IMR-90 (cell line): ENCODE measurements around the gene C1R. TPM values are rescaled to one million over a fixed set of nuclear protein-coding genes. Genes with fewer than 3 reads are reported as not detected.
"Not testable (repeated sequence)": the region's sequence is repeated elsewhere in the genome, so short reads cannot be mapped to it uniquely, and the experiment has no call there.

Source experiments
- ATAC-seq: fragments of 200-7000 bp; cut with Tn5 transposase; 2 replicates; pipeline ENCODE4 v1.9.1; 2020; ENCODE audit warnings: low read depth, mild to moderate bottlenecking, moderate library complexity
- BruUV-seq: library from RNA; stranded (reverse); fragments of 400-500 nt; replicated peaks from 2 replicates; lab custom pipeline; 2021; lab: Mats Ljungman, UMichigan
- CTCF ChIA-PET: fragments of 300-600 bp; formaldehyde crosslinking; extraction: SDS; loops from one replicate; lab custom pipeline; 2021; ENCODE audit warnings: antibody characterized with exemption; lab: Yijun Ruan, JAX
- POLR2A ChIA-PET: fragments of 300-600 bp; sonication (Branson Sonifier 250); formaldehyde crosslinking; loops from one replicate; lab custom pipeline; 2022; ENCODE audit warnings: antibody characterized with exemption; ENCODE audit not compliant: unreplicated experiment; lab: Charles Lee
- DNase-seq: peaks from one replicate; pipeline ENCODE4 v3.0.0; 2013
- H2AFZ ChIP-seq: replicated peaks from 2 replicates; pipeline ENCODE3; 2013; ENCODE audit warnings: low read length, mild to moderate bottlenecking; ENCODE audit not compliant: poor library complexity
- H2AK5ac ChIP-seq: 2 replicates; pipeline ENCODE4 v1.6.1; 2013; ENCODE audit warnings: low read depth, low read length, inconsistent platforms
- H2AK9ac ChIP-seq: replicated peaks from 2 replicates; pipeline ENCODE3; 2013; ENCODE audit warnings: mild to moderate bottlenecking, low read depth, low read length, moderate library complexity; ENCODE audit not compliant: poor library complexity
- H2BK120ac ChIP-seq: 2 replicates; pipeline ENCODE4 v1.6.1; 2013; ENCODE audit warnings: low read depth, low read length, inconsistent platforms
- H2BK15ac ChIP-seq: 3 replicates; pipeline ENCODE4 v1.6.1; 2013; ENCODE audit warnings: low read depth, low read length, inconsistent platforms
- H2BK20ac ChIP-seq: 2 replicates; pipeline ENCODE4 v1.6.1; 2013; ENCODE audit warnings: low read depth, mild to moderate bottlenecking, inconsistent platforms, low read length, moderate library complexity
- H2BK5ac ChIP-seq: 2 replicates; pipeline ENCODE4 v1.6.1; 2013; ENCODE audit warnings: mild to moderate bottlenecking, low read depth, low read length, inconsistent platforms; ENCODE audit not compliant: poor library complexity, severe bottlenecking
- H3K14ac ChIP-seq: replicated peaks from 2 replicates; pipeline ENCODE4 v1.6.1; 2013; ENCODE audit warnings: low read depth, low read length, inconsistent platforms
- H3K18ac ChIP-seq: 2 replicates; pipeline ENCODE4 v1.6.1; 2013; ENCODE audit warnings: low read depth, low read length, control low read depth
- H3K23ac ChIP-seq: 2 replicates; pipeline ENCODE4 v1.6.1; 2013; ENCODE audit warnings: low read depth, low read length, inconsistent platforms
- H3K27ac ChIP-seq: 2 replicates; pipeline ENCODE4 v1.5.1; 2013; ENCODE audit warnings: mild to moderate bottlenecking, control low read depth, low read length; ENCODE audit not compliant: insufficient read depth
- H3K27me3 ChIP-seq: 2 replicates; pipeline ENCODE4 v1.6.1; 2013; ENCODE audit warnings: low read length; ENCODE audit not compliant: control insufficient read depth, insufficient read depth
- H3K36me3 ChIP-seq: 2 replicates; pipeline ENCODE4 v1.6.1; 2013; ENCODE audit warnings: low read length, mixed read lengths; ENCODE audit not compliant: control insufficient read depth, insufficient read depth
- H3K4ac ChIP-seq: 2 replicates; pipeline ENCODE4 v1.6.1; 2013; ENCODE audit warnings: low read depth, low read length, inconsistent platforms
- H3K4me1 ChIP-seq: 2 replicates; pipeline ENCODE4 v1.6.1; 2013; ENCODE audit warnings: low read length, mixed read lengths; ENCODE audit not compliant: control insufficient read depth, insufficient read depth
- H3K4me2 ChIP-seq: 2 replicates; pipeline ENCODE4 v1.6.1; 2013; ENCODE audit warnings: low read depth, mild to moderate bottlenecking, control low read depth, low read length, moderate library complexity
- H3K4me3 ChIP-seq: 2 replicates; pipeline ENCODE4 v1.5.1; 2013; ENCODE audit warnings: low read depth, mild to moderate bottlenecking, control low read depth, low read length, moderate library complexity; ENCODE audit not compliant: insufficient read depth
- H3K56ac ChIP-seq: 2 replicates; pipeline ENCODE4 v1.6.1; 2013; ENCODE audit warnings: low read length, inconsistent platforms; ENCODE audit not compliant: insufficient read depth; ENCODE audit errors: extremely low read depth
- H3K79me1 ChIP-seq, 2 experiments: 2 replicates each; pipeline ENCODE4 v1.6.1; 2013; ENCODE audit warnings: low read length in 2 of 2, inconsistent platforms in 1 of 2, low read depth in 1 of 2
- H3K9ac ChIP-seq: 2 replicates; pipeline ENCODE4 v1.6.1; 2013; ENCODE audit warnings: low read depth, low read length, control low read depth
- H3K9me1 ChIP-seq: 2 replicates; pipeline ENCODE4 v1.6.1; 2013; ENCODE audit warnings: low read length, inconsistent platforms; ENCODE audit not compliant: insufficient read depth
- H3K9me3 ChIP-seq: 2 replicates; pipeline ENCODE4 v1.6.1; 2013; ENCODE audit warnings: low read length; ENCODE audit not compliant: control insufficient read depth, insufficient read depth
- H4K20me1 ChIP-seq: 2 replicates; pipeline ENCODE4 v1.6.1; 2013; ENCODE audit warnings: low read length, inconsistent platforms; ENCODE audit not compliant: insufficient read depth
- H4K5ac ChIP-seq: 2 replicates; pipeline ENCODE4 v1.6.1; 2013; ENCODE audit warnings: mild to moderate bottlenecking, low read depth, low read length, control low read depth
- H4K8ac ChIP-seq, 2 experiments: 2 replicates each; pipeline ENCODE4 v1.6.1; 2013; ENCODE audit warnings: low read depth in 2 of 2, low read length in 2 of 2, control low read depth in 1 of 2, inconsistent platforms in 1 of 2
- H4K91ac ChIP-seq: 2 replicates; pipeline ENCODE4 v1.6.1; 2013; ENCODE audit warnings: low read depth, low read length, inconsistent platforms; ENCODE audit not compliant: insufficient read depth
- BHLHE40 ChIP-seq: fragments of 150-350 bp; IDR thresholded peaks from 2 replicates; pipeline ENCODE4 v1.6.1; 2016; ENCODE audit warnings: mild to moderate bottlenecking, low read depth, low read length
- MAZ ChIP-seq: IDR thresholded peaks from 2 replicates; pipeline ENCODE4 v1.6.1; 2012; ENCODE audit warnings: low read depth, mild to moderate bottlenecking, low read length, improper control_type of control experiment, moderate library complexity, borderline replicate concordance
- MXI1 ChIP-seq: IDR thresholded peaks from 2 replicates; pipeline ENCODE4 v1.6.1; 2012; ENCODE audit warnings: low read depth, mild to moderate bottlenecking, low read length, moderate library complexity, borderline replicate concordance
- WGBS, 2 experiments: methylation state at CpG; one replicate each; pipeline versions ENCODE4 v1.1.5 to v1.1.7; 2013; ENCODE audit warnings: missing lambda C conversion rate in 2 of 2; ENCODE audit not compliant: insufficient read length in 1 of 2; ENCODE audit errors: extremely low coverage in 2 of 2; 5-methylcytosine and 5-hydroxymethylcytosine counted together
- dilution Hi-C: fragments of 300-500 bp; cut with HindIII; formaldehyde crosslinking; loops from one replicate; pipeline ENCODE4 v1.14.3; 2018; ENCODE audit warnings: low sequenced_read_pairs; ENCODE audit not compliant: unreplicated experiment
- in situ Hi-C: fragments of 300-500 bp; cut with MboI; formaldehyde crosslinking; loops from 3 replicates; pipeline ENCODE4 v1.14.3; 2019; ENCODE audit warnings: low sequenced_read_pairs, inconsistent platforms, mixed read lengths
- intact Hi-C: fragments of 100-400 bp; cut with micrococcal nuclease; formaldehyde crosslinking; loops from 2 replicates; pipeline ENCODE4 v1.10.0; 2022
- polyA plus RNA-seq, 3 experiments: library from polyadenylated mRNA; depleted of rRNA; stranded (reverse); fragments of >200 nt; gene quantifications; 2 replicates each; pipeline ENCODE4 v1.2.3, GENCODE V29; 2012; ENCODE audit warnings: low replicate concordance in 1 of 3
- total RNA-seq: library from RNA; depleted of rRNA; stranded (reverse); fragments of >200 nt; gene quantifications from 2 replicates; pipeline ENCODE4 v1.2.3, GENCODE V29; 2012

C1R gene
- total and polyA plus RNA-seq, 2 of the 4 experiments (the other 2 are of a cell fraction) = 38.4 to 165 TPM

DNA sequence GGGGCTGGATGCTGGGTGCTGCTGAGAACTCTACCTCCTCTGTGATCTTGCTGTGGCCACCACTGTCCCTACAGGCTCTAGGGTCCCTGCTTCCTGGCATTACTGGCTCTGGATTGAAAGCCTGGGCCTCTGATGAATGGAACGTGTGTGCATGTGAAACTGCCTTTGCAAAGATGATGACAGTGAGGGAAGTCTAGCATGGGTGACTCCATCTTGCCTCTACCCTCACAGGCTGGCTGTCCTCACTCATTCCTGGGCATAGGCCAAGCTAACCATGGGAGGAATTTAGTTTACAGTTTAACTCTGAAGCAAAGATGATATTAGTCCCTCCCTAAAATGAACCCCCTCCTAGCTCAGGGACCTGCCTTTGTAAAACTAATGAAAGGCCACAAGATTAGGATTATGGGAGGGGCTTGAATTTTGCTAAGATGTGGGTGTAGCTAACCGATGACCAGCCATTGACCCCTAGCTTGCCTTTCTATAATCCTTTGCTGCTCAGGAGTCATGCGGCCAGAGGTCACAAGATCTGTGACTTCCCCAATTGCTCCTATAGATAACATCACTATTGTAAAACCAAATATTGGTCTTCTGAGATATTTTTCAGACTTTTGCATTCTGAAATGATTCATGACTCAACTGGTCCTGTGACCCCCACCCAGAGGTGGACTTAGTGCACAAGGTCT is 33.9 kb downstream of the C1R start:
- Histone ChIP-seq H2BK15ac (no peak overlapping the region; the same call in 2 of the 3 replicates), H3K56ac (no peak overlapping the region), H2BK5ac (no peak overlapping the region), H3K23ac (no peak overlapping the region), H4K5ac (no peak overlapping the region), H3K4me3 (no peak overlapping the region), H2AK9ac (no peak overlapping the region), H4K91ac (no peak overlapping the region), H2AFZ (peak overlapping the region; percentile 13), H3K27me3 (peaks cover 12% of the 10 kb centered on the region), H3K9me1 (peaks cover 9% of the 10 kb centered on the region), H3K36me3 (peaks cover 3% of the 10 kb centered on the region; the same call in 1 of the 2 replicates), H3K79me1 (peaks cover 4 to 10% of the 10 kb centered on the region in 2 experiments; a peak in 3 of 4 replicates), H3K4me2 (no peak overlapping the region), H3K4me1 (peaks cover 7% of the 10 kb centered on the region), H4K20me1 (no peaks in the 10 kb centered on the region), H3K27ac (no peak overlapping the region), H3K9ac (no peak overlapping the region), H3K14ac (no peak overlapping the region), H3K9me3 (no peaks in the 10 kb centered on the region), H2BK20ac (no peak overlapping the region; the same call in 1 of the 2 replicates), H3K4ac (0 out of 2 replicates have a peak overlapping the region, but pooled peaks have one; percentile 9), H4K8ac (no peak overlapping the region), H3K18ac (no peak overlapping the region), H2AK5ac (peak overlapping the region; percentile 24; the same call in 1 of the 2 replicates), H2BK120ac (peak overlapping the region; percentile 10)
- DNase-seq (no peak), ATAC-seq (no peak)
- ChIA-PET CTCF (interaction anchor here (1.4 kb wide), 1 partner anchor 18 kb away, joined by 3 read pairs; no protein-coding TSS in a partner anchor), POLR2A (no interaction called here)
- dilution Hi-C loops (no loop called here), intact Hi-C loops (no loop called here), in situ Hi-C loops (loop anchor here (25.0 kb wide), 1 partner anchor 579 kb away; no protein-coding TSS in a partner anchor)
- BruUV-seq = no TSS peak
- no peak for TF ChIP-seq MXI1
- TF ChIP-seq MAZ = no peak
- TF ChIP-seq BHLHE40 = no peak
- no CpG with 5 or more reads among the region's 3 CpGs for WGBS, 2 experiments

GRCh38 chr12:7055736-7056135 is 36.5 kb downstream of the C1R start:
- H3K9me3 ChIP-seq, H2AK9ac ChIP-seq, H3K4me3 ChIP-seq, H3K4me1 ChIP-seq, H3K79me1 ChIP-seq, BruUV-seq, dilution Hi-C loops, H4K5ac ChIP-seq, H3K36me3 ChIP-seq, H3K27ac ChIP-seq, DNase-seq, H3K9me1 ChIP-seq, H4K8ac ChIP-seq, H2BK120ac ChIP-seq, intact Hi-C loops, H3K56ac ChIP-seq, H3K4me2 ChIP-seq, H4K91ac ChIP-seq, H2AFZ ChIP-seq, POLR2A ChIA-PET, H2BK20ac ChIP-seq, H2AK5ac ChIP-seq, H3K14ac ChIP-seq, CTCF ChIA-PET, H3K4ac ChIP-seq, H2BK5ac ChIP-seq, H2BK15ac ChIP-seq, ATAC-seq, H3K18ac ChIP-seq, H4K20me1 ChIP-seq, H3K9ac ChIP-seq, H3K23ac ChIP-seq: not testable (repeated sequence)
- peaks cover 17% of the 10 kb centered on the region for H3K27me3 ChIP-seq
- WGBS, 2 experiments = no CpG with 5 or more reads among the region's 2 CpGs
- in situ Hi-C loops = loop anchor here (25.0 kb wide), 1 partner anchor 582 kb away; no protein-coding TSS in a partner anchor
